GM06990 (cell line): Measurements from ENCODE around the gene CAMK1D.
A peak's percentile ranks its signal among the peaks of the same experiment; 100 is the strongest.

ENCODE experiments used
- DNase-seq: peaks from one replicate; pipeline ENCODE4 v3.0.0-alpha.2; 2011; ENCODE audit not compliant: insufficient read length; ENCODE audit errors: extremely low read depth
- H3K27me3 ChIP-seq: replicated peaks from 2 replicates; pipeline ENCODE4 v1.6.0; 2011; ENCODE audit warnings: low read length; ENCODE audit not compliant: control insufficient read depth, insufficient read depth
- H3K36me3 ChIP-seq: 2 replicates; pipeline ENCODE4 v1.5.1; 2011; ENCODE audit warnings: low read length; ENCODE audit not compliant: control insufficient read depth, insufficient read depth
- H3K4me3 ChIP-seq: replicated peaks from 2 replicates; pipeline ENCODE4 v1.5.1; 2011; ENCODE audit warnings: low read depth, mild to moderate bottlenecking, control low read depth, low read length
- CTCF ChIP-seq: IDR thresholded peaks from 2 replicates; pipeline ENCODE4 v1.5.1; 2011; ENCODE audit warnings: low read length, control low read depth, mild to moderate bottlenecking, inconsistent platforms; ENCODE audit not compliant: insufficient read depth, poor library complexity, severe bottlenecking

Gene CAMK1D

DNA sequence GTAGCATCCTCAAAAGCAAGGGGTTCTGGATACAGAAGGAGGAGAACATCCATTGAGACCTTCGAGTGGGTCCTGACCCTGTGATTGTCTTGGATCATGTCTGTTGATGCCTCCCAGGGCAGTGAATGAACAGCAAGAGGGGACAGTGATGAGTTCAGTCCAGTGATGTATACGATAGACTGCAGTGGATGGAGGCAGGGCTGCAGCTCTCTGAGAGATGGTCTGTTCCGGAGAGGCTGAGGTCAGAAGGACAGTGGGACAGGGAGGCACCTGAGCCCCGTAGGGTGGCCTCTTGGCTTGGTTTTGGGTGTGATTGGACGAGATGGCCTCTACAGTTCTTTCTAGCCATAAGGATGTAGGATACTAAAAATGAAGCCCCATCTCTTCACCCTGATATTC is 280.4 kb downstream of the CAMK1D start:
- TF ChIP-seq CTCF = no peak
- Histone ChIP-seq H3K36me3 (no peaks in the 10 kb centered on the region; the same call in 1 of the 2 replicates), H3K4me3 (no peak overlapping the region), H3K27me3 (no peaks in the 10 kb centered on the region)
- no peak for DNase-seq

DNA sequence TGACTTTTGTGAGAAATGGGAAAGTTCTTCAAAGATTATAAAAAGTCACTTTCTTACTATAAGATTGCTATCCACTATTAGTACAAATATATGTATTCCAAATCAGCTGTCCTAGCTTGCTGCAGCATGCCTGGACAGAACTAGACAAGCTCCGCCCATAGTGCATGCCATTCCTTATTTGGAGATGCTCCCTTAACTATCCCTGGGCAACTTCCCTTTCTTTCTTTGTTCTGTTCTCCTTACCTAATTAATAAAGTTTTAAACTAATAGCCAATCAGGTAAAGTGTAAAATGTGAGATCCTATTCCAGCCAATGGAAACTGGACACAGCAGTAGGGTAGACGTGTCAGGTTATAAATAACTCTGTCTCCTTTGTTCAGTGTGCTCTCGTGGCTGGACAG is 281.9 kb downstream of the CAMK1D start:
- no peak for TF ChIP-seq CTCF
- Histone ChIP-seq H3K27me3 (no peaks in the 10 kb centered on the region), H3K36me3 (no peaks in the 10 kb centered on the region; the same call in 1 of the 2 replicates), H3K4me3 (no peak overlapping the region)
- DNase-seq = no peak

DNA sequence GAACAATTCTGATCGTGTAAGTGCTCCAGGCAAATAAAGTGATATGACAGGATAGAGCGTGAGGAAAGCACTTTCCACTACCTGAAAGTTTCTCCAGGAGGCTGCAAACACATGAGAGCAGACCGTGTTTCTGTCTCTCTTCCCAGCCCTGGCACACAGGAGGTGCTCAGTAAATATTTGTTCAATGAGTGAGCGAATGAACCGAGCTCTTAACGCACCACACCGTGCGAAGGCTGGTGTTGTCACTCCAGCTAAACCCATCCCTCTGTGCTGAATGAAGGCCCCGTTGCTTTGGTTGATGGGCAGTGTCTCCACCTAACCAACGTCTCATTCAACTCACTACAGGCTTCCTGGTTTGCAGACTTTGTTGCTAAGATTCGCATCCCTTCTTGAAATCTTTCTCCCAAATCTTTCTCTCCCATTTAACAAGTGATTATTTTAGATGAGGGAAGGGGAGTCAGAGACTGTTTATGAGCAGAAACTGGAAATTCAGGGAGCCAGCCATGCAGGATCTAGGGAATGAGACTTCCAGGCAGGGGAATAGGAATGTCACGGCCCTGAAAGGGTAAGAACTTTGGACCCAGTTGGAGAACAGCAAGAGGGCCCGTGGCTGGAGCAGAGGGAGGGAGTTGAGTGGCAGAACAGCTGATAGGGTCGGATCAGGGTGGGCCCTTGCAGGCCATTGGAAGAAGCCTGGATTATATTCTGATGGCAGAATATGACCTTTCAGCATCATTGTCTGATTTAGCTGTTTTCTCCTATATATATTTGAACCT is 282.6 kb downstream of the CAMK1D start:
- no peak for DNase-seq
- no peak overlapping the region for H3K4me3 ChIP-seq
- H3K27me3 ChIP-seq = no peaks in the 10 kb centered on the region
- TF ChIP-seq CTCF = no peak
- no peaks in the 10 kb centered on the region; the same call in 1 of the 2 replicates for H3K36me3 ChIP-seq

GRCh38 chr10:12633776-12634620 is 284.7 kb downstream of the CAMK1D start:
- H3K36me3 ChIP-seq = no peaks in the 10 kb centered on the region; the same call in 1 of the 2 replicates
- TF ChIP-seq CTCF = no peak
- no peaks in the 10 kb centered on the region for H3K27me3 ChIP-seq
- DNase-seq = no peak
- peak overlapping the region; percentile 53 for H3K4me3 ChIP-seq

- peak overlapping the region; percentile 53 for H3K4me3 ChIP-seq
- no peaks in the 10 kb centered on the region; the same call in 1 of the 2 replicates for H3K36me3 ChIP-seq
- peak; percentile 51 for TF ChIP-seq CTCF
- no peaks in the 10 kb centered on the region for H3K27me3 ChIP-seq
- DNase-seq = no peak
Measured at GRCh38 chr10:12634621-12634931, 285.2 kb downstream of the CAMK1D start.
